Measurements from ENCODE around the gene GRB14.

The GRB14 gene

DNA sequence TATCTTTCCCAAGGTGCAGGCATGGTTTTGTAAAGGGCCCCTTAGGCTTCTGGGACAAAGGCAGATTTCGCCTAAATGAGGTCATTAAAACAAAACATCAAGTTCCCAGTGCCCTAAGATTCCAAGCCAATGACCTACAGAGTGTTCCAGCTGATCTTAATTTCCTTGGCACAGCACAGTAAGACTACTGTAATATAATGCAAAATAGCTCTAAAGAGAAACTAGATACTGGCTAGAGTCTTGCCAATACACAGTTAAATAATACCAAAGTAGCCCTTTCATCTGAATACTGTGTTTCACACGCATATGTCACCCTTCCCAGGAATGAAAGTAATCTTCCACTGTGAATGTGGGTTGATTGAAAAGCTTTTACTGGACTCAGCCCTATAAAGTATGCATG lies 14.7 kb downstream of the GRB14 start:
- Histone ChIP-seq H3K9me3 (ENCODE audit: insufficient read depth, low read length, severe bottlenecking) (no peaks in the 10 kb centered on the region), H3K27ac (ENCODE audit: low read length) (no peak overlapping the region), H3K9ac (ENCODE audit: low read depth, low read length) (no peak overlapping the region), H3K79me2 (ENCODE audit: insufficient read depth, low read length) (no peaks in the 10 kb centered on the region), H3K36me3 (ENCODE audit: insufficient read depth, low read length) (no peaks in the 10 kb centered on the region), H2AFZ (ENCODE audit: low read depth, low read length) (no peak overlapping the region), H3K4me2 (ENCODE audit: insufficient read depth, low read length) (no peak overlapping the region), H3K27me3 (ENCODE audit: insufficient read depth, low read length, poor library complexity) (no peaks in the 10 kb centered on the region), H4K20me1 (ENCODE audit: insufficient read depth, low read length) (no peaks in the 10 kb centered on the region), H3K4me3 (ENCODE audit: low read depth in 1 of 2, low read length in 2 of 2) (no peak overlapping the region), H3K4me1 (ENCODE audit: insufficient read depth, low read length) (no peaks in the 10 kb centered on the region)
- ATAC-seq (ENCODE audit: insufficient read depth, low read depth) (no peak), DNase-seq (no peak)
- TF ChIP-seq EZH2 (IDR thresholded peaks at IDR 0.05; ENCODE audit: borderline replicate concordance, low read depth, low read length, severe bottlenecking), result no peak
- TF ChIP-seq, protein P1, sequence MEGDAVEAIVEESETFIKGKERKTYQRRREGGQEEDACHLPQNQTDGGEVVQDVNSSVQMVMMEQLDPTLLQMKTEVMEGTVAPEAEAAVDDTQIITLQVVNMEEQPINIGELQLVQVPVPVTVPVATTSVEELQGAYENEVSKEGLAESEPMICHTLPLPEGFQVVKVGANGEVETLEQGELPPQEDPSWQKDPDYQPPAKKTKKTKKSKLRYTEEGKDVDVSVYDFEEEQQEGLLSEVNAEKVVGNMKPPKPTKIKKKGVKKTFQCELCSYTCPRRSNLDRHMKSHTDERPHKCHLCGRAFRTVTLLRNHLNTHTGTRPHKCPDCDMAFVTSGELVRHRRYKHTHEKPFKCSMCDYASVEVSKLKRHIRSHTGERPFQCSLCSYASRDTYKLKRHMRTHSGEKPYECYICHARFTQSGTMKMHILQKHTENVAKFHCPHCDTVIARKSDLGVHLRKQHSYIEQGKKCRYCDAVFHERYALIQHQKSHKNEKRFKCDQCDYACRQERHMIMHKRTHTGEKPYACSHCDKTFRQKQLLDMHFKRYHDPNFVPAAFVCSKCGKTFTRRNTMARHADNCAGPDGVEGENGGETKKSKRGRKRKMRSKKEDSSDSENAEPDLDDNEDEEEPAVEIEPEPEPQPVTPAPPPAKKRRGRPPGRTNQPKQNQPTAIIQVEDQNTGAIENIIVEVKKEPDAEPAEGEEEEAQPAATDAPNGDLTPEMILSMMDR (IDR thresholded peaks at IDR 0.05; ENCODE audit: borderline replicate concordance, extremely low read depth, low read length, poor library complexity, severe bottlenecking), result no peak

DNA sequence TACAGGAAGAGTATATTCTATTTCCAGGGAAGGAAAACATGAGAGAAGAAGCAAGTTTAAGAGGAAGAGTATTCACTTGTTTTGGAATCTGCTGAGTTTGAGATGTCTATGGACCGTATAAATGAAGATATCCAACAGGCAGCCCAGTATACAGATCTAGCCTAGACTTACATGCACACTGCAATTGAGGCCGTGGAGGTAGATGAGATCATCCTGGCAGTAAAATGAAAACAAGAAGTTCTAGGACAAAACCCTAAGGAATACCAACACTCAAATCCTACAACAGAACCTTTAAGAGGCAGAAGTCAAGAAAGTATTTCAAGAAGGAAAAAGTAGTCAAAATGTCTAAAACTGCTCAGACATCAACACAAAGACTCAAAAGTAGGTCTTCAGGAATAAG lies 16.0 kb downstream of the GRB14 start:
- Histone ChIP-seq H3K4me3 (ENCODE audit: low read depth in 1 of 2, low read length in 2 of 2) (no peak overlapping the region), H4K20me1 (ENCODE audit: insufficient read depth, low read length) (no peaks in the 10 kb centered on the region), H3K79me2 (ENCODE audit: insufficient read depth, low read length) (no peaks in the 10 kb centered on the region), H2AFZ (ENCODE audit: low read depth, low read length) (no peak overlapping the region), H3K4me2 (ENCODE audit: insufficient read depth, low read length) (no peak overlapping the region), H3K9ac (ENCODE audit: low read depth, low read length) (no peak overlapping the region), H3K9me3 (ENCODE audit: insufficient read depth, low read length, severe bottlenecking) (no peaks in the 10 kb centered on the region), H3K36me3 (ENCODE audit: insufficient read depth, low read length) (no peaks in the 10 kb centered on the region), H3K27me3 (ENCODE audit: insufficient read depth, low read length, poor library complexity) (no peaks in the 10 kb centered on the region), H3K4me1 (ENCODE audit: insufficient read depth, low read length) (no peaks in the 10 kb centered on the region), H3K27ac (ENCODE audit: low read length) (no peak overlapping the region)
- no peak for ATAC-seq (ENCODE audit: insufficient read depth, low read depth)
- no peak for DNase-seq
- no peak for TF ChIP-seq EZH2 (IDR thresholded peaks at IDR 0.05; ENCODE audit: borderline replicate concordance, low read depth, low read length, severe bottlenecking)
- TF ChIP-seq, protein P1 (IDR thresholded peaks at IDR 0.05; ENCODE audit: borderline replicate concordance, extremely low read depth, low read length, poor library complexity, severe bottlenecking), result no peak

DNA sequence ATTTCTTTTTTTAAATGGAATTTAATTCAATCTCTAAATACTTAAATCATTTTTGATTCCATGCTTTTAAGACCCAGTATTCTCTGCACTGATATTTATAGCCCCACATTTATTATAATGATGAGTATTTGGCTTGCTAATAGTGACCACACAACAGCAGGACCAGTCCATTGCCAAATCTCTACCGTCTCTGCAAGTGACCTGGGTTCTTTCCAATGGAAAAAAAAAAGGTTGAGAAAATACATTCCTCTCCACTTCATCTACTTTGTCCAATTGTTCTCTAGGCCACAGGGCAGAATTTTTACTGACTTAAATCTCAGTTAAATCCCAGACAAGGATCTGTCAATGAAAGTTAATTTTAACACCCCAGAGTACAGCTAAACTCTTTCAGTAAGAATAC lies 20.5 kb downstream of the GRB14 start:
- H4K20me1 ChIP-seq (ENCODE audit: insufficient read depth, low read length), result no peaks in the 10 kb centered on the region
- TF ChIP-seq, protein P1 (IDR thresholded peaks at IDR 0.05; ENCODE audit: borderline replicate concordance, extremely low read depth, low read length, poor library complexity, severe bottlenecking), result no peak
- TF ChIP-seq EZH2 (IDR thresholded peaks at IDR 0.05; ENCODE audit: borderline replicate concordance, low read depth, low read length, severe bottlenecking), result no peak
- H3K4me1 ChIP-seq (ENCODE audit: insufficient read depth, low read length), result no peaks in the 10 kb centered on the region
- H3K36me3 ChIP-seq (ENCODE audit: insufficient read depth, low read length), result no peaks in the 10 kb centered on the region
- no peak overlapping the region for H3K9ac ChIP-seq (ENCODE audit: low read depth, low read length)
- no peak overlapping the region for H3K27ac ChIP-seq (ENCODE audit: low read length)
- H3K27me3 ChIP-seq (ENCODE audit: insufficient read depth, low read length, poor library complexity), result no peaks in the 10 kb centered on the region
- DNase-seq (no peak), ATAC-seq (ENCODE audit: insufficient read depth, low read depth) (no peak)
- no peaks in the 10 kb centered on the region for H3K9me3 ChIP-seq (ENCODE audit: insufficient read depth, low read length, severe bottlenecking)
- no peak overlapping the region for H3K4me3 ChIP-seq (ENCODE audit: low read depth in 1 of 2, low read length in 2 of 2)
- no peaks in the 10 kb centered on the region for H3K79me2 ChIP-seq (ENCODE audit: insufficient read depth, low read length)
- no peak overlapping the region for H3K4me2 ChIP-seq (ENCODE audit: insufficient read depth, low read length)
- H2AFZ ChIP-seq (ENCODE audit: low read depth, low read length), result no peak overlapping the region

Data from DND-41 (cell line).